ENCODE measurements around the gene ADGRG6.
"Not testable (repeated sequence)": the region's sequence is repeated elsewhere in the genome, so short reads cannot be mapped to it uniquely, and the experiment has no call there.

The ADGRG6 gene

DNA sequence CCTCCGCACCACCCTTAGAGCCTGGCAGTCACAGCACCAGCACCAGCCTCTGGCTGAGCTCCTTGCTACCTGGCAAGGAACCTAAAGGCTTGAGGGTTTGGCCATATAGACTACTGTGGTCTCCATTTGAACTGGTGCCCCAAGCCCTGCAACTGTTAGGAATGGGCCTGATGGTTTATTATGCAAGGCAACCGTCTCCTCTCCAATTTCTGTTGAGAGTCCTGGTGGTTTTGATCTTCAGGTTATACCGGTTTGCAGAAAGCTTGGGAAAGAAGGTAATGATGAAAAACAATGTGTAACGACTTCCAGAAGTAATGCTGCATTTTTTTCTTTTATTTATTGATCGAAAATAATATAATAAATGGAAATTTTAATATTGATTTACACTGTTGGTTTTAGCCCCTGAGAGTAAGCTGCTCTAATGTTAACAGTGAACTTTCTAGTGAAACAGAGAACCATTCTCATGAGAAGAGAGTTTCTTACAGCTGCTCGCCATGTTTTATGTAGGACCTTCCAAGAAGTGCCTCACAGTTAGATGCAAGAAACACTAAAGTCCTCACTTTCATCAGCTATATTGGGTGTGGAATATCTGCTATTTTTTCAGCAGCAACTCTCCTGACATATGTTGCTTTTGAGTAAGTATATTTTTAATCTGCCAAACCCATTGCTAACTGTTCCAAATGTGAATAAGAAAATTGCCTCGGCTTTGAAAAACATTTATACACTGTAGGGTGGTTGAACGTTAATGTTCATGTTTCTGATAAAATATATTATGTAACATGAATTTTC lies 112.8 kb downstream of the ADGRG6 start:
- no peak for DNase-seq

DNA sequence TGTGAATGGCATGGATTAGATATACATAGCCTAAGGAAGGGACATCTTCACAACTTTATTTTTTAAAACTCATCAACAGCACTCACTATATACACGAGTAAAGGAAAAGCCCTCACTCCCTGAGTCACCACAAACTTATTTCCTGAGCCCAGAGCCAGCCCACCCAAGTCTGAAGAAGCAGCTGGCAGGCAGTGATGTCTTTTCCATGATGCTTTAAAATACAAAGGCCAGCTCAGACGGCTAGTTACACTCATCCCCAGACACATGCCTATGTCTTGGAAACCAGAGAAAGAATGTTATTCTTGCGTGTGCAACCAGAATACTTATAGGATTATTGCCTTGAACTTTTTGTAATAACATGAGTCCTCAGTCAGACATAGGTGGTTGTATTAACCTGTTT lies 114.4 kb downstream of the ADGRG6 start:
- DNase-seq = no peak

DNA sequence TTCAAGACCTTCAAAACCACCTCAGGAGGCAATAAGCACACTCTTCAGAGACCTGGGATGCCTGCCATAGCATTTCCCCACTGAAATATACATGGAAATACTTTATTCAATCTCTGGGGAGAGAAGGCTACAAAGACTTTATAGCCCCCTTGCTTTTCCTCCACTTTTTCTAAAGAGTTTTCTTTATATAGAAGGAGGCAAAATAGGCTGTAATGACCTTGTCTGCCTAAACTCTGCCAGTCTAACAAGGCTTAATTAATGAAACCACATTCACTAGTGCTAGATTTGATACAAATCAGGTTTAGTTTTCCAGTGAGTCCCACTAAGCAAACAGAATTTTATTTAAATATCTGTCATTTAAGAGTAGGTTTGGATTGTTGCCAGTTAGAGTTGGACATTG lies 114.9 kb downstream of the ADGRG6 start:
- no peak for DNase-seq

DNA sequence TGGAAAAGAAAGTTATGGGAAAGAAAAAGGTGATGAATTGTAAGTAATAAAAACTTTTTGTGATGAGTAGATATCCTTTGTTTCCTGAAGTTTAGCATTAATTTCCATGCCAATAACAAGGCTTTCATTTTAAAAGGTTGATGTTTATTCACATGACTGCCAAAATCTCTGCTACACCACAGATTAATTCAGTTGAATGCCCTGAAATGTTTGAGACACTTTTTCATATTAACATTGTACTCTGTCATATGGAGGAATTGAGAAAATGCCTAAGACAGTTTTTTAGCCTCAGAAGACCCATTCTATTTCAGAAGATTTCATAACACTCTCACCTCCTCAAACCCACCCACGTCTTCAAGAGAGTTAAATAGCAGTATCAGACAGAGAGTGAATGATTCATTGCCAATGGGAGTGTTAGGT lies 115.5 kb downstream of the ADGRG6 start:
- no peak for DNase-seq

DNA sequence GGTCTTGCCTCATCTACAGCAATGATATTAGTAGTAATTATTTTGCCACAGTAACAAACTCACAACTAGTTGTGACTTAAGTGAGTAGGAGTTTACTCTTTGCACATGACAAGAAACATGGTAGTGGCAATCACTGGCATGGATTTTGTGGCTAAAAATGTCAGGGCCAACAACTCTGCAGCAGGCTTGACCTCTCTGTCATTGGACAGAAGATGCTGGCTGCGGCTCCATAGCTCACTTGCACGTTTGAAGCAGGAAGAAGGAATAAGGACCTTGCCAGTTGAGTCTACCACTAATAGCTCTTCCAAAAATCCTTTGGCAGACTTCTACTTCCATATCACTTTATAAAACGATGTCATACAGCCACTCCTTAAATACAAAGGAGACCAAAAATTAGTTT lies 117.3 kb downstream of the ADGRG6 start:
- DNase-seq = no peak

DNA sequence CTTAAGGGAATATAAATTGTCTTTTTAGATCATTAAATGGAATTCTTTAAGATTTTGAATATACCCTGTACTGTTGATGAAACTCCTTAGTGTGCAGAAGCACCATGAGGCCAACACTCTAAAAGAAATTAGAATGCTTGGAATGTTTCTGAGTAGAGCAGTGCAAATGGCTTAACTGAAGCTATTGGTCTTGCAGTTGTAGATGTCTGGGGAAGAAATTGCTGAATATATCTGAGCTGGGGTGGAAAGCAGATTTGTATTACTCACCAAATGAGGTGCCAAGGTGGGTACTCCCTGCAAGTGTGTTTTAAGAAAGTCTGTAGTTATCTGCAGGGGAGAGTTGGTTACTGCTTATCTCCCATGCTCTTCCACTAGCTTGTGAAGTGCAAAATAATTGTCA lies 119.0 kb downstream of the ADGRG6 start:
- no peak for DNase-seq

DNA sequence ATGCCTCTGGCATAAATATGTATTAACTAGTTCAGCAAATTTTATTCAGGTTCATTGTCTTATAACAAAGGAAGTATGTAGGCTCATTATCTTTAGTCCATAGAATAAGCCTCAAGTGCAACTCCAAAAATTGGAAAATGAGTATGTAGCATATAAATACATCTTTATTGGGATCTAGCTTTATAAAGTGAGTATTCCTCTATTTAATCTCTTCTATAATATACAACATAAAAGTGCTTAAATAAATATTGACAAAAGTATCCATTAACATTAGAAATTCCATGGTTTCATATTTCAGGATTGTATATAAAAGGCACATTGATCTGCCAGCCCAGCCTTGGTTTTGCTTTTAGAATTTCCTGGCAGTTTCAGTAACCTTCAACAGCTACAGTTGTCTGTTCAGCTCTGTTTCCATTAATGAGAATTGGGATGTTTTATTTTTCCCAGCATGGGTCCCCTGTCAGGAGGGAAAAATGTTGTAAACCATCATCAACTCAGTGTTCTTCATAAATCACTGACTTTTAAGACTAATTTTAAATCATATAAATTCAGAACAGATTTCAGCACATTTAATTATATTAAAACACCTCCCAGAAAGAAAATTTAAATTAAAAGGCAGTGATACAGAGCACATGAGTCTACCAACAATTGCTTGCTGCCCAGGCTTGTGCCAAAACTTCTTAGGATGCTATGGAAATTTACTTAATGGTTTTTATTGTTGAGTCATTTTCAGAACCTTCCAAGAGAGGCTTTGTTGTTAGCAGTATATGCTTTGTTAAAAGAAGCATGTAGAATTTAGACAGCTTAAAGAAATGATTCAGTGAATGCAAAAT lies 119.7 kb downstream of the ADGRG6 start:
- DNase-seq = no peak

DNA sequence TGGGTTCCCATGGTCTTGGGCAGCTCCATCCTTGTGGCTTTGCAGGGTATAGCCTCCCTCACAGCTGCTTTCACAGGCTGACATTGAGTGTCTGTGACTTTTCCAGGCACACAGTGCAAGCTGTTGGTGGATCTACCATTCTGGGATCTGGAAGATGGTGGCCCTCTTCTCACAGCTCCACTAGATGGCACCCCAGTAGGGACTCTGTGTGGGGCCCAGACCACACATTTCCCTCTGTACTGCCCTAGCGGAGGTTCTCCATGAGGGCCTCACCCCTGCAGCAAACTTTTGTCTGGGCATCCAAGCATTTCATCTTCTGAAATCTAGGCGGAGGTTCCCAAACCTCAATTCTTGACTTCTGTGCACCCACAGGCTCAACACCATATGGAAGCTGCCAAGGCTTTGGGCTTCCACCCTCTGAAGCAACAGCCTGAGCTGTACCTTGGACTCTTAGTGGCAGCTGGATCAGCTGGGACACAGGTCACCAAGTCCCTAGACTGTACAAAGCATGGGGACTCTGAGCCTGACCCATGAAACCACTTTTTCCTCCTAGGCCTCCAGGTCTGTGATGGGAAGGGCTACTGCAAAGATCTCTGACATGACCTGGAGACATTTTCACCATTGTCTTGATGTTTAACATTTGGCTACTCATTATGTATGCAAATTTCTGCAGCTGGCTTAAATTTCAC lies 124.8 kb downstream of the ADGRG6 start:
- not testable (repeated sequence) for DNase-seq

DNA sequence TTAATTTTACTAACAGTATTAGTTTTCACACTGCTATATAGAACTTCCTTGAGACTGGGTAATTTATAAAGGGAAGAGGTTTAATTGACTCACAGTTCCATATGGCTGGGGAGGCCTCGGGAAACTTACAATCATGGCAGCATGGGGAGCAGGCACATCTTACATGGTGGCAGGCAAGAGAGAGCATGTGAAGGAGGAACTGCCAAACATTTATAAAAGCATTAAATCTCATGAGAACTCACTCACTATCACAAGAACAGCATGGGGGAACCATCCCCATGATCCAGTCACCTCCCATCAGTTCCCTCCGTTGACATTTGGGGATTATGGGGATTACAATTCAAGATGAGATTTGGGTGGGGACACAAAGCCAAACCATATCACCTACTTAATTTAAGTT lies 126.7 kb downstream of the ADGRG6 start:
- DNase-seq = not testable (repeated sequence)

DNA sequence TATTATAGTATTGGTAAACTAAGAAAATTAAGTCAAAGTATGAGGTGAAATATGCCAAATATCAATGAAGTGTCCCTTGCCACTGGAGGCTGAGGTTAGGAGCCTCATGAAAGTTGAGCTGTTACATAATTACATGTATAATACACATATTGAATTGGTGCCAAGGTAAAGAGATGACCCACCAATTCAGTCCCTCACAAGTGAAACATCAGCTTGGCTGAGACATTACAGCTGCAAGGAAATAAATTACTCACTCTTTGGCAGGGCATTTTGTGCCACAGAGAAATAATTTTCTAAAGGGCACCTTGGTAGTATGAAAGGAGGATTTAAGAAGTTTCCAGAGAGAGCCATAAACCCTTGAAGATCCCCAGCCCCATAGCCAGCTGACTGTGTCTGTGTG lies 127.4 kb downstream of the ADGRG6 start:
- DNase-seq = no peak

DNA sequence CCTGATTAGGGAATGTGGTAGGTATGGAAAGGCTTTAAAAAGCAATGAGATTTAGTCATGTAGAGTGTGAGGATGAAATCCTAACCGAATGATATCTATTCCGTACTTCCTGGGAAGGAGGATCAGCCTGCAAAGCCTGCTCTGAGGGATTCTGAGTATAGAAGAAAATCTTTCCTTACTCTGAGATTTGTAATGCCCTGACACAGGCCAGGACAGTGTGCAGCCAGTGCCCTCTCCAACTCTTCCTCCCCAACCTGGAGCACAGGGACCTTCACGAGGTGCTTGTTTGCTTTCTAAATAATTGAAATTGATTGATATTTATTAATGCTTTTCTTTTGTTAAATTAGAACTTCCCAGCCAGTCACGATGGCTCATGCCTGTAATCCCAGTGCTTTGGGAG lies 131.6 kb downstream of the ADGRG6 start:
- no peak for DNase-seq

DNA sequence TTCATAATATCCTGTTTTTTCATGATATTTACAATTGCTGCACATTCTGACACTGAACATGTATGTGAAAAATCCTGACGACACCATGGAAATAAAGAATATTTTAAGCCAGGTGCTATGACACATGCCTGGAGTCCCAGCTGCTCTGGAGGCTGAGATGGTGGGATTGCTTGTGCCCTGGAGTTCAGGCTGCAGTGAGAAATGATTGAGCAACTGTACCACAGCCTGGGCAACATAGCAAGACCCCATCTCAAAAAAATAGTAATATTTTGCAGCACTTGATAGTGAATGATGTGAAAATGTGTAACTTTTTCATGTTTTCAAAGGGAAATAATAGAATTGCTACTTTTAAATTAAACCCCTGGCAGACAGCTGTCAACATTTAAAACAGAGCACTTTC lies 137.1 kb downstream of the ADGRG6 start:
- DNase-seq = no peak

DNA sequence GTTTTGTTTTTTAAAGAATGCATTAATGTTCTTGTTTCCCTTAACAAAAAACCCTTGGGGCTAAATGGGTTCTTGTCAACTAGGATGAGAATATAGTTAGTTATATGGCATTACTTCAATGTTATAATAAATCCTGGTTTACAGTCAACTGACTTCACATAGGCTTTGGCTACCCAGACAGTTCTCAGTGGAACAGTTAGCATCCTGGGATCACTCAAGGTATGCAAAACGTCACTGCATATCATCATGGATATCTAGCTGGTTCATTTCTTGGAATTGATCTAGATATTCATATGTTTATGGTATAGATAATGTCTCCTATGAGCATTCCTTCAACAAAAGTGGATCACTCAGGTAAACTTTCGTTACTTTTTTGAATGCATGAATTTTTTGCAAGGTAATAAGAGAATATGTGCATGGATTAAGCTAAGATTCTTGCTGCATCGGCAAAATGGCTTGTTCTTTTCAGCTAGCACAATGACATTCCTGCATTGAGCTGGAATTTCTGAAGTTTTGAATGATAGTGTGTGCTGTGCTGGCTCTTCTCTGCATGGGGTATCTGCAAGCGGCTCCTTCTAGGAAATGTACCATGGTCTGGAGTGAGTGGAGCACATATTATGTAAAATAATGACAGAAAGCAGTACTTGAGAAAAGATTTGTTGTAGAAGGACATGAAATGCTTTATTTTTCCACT lies 138.9 kb downstream of the ADGRG6 start:
- DNase-seq = no peak

DNA sequence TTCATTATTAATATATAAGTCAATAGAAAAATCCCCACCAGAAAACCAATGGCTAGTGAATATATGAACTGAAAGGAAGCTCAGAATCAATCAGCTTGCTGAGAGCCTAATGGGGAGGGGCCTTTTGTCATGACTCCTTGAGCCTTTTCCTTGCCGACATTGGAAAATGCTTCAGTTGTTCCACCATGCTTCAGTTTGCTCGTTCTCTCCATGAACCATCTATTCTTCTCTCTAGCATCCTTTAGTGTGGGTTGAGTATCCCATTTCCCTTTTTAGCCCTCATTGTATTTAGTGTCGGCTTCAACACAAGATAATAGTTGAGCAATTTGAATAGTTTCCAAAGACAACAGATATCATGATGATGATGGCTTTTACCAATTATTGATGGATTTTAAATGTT lies 139.9 kb downstream of the ADGRG6 start:
- DNase-seq = no peak

DNA sequence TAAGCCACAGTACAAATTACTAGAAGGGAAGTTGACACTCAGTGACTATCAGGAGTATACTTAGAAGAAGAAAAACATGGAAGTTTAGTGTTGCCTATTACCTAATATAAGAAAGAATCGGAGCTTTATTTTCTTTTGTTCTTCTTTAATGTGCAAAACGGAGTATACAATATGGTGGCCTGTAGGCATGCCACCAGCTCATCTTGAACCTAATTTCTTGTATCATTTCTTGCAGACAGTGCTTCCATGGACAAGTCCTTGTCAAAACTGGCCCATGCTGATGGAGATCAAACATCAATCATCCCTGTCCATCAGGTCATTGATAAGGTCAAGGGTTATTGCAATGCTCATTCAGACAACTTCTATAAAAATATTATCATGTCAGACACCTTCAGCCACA lies 141.3 kb downstream of the ADGRG6 start:
- DNase-seq = no peak

DNA sequence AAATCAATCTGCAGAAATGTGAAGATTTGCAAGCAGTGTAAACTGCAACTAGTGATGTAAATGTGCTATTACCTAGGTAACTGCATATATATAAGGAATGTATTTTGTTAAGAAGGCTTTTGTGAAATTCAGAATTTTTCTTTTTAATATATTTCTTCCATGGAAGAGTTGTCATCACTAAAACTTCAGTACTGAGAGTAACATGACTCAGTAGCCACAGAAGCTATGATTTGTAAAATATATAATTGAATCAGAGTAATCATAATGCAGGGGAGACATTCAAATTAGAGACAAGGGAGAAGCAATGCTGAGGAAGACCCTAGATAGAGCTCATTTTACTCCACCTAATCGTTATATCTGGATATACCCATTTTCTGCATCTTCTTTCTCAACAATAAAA lies 141.7 kb downstream of the ADGRG6 start:
- no peak for DNase-seq

DNA sequence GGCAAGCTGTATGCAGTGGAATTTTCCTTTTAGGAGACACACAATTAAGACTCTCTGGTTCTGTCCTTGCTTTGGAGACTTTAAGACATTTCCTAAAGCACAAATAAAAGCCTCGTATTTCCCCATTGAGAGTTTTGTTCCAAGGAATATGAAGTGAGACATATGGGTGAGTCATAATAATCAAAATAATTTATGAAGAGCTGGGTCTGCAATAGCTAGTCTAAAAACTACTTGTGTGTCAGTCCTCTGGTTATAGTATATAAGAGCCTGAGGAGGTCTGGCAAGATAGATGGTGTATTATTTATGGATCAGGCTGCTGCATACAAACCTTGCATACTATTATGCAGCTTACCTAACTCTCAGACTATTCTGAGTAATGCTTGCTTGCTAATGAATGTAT lies 142.6 kb downstream of the ADGRG6 start:
- DNase-seq = no peak

DNA sequence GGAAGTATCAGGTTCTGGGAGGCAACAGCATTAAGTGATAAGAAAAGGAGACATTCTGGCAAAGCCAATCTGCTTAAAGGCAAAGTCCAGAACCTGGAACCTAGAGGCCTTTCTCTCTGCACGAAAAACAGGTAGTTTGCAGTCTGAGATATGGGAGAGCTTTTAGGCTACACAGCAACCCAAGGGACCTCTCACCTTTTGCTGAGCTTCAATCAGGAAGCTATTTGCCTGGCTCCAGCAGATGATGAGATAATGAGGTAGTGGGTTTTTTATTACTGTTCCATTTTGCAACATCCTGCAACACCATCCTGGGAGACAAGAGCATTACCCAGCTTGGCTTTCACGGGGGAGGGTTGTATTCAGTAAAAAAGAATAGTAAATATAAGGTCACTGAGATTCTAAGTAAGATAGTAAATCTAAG lies 143.1 kb downstream of the ADGRG6 start:
- no peak for DNase-seq

DNA sequence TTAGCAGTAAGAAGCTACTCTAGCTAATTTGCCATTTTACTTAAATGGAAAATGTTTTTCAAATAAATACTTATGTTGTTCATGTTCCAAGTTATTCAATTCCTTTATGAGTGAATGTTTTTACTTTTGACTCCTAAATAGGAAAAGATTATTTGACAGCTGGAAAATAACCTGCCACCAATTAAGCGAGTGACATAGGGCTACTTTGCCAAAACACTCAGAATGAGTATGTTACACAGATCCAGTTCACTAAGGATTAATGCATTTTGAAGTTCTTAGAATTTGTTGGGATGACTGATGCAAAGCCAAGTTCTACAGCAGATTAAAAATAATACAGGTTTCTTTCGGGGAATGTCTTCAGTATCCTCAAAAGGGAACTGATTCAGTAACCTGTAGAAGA lies 144.4 kb downstream of the ADGRG6 start:
- DNase-seq = no peak

DNA sequence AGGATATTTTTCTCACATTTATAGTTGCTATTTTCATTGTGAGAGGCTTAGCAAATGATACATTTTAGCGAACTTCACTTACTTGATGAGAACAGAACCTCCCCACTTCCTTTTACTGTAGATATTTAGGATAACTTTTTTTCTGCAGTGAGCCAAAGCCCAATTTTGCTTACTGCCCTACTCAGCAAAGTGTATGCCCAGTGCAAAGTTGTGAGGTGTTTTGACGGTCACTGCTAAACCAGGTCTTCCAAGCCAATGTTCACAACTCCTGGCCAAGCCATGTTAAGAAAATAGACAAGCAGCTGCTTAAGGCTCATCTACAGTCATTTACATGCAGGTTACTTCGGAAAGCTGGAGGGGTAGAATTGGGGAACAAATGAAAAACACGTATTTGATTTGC lies 144.8 kb downstream of the ADGRG6 start:
- no peak for DNase-seq

DNA sequence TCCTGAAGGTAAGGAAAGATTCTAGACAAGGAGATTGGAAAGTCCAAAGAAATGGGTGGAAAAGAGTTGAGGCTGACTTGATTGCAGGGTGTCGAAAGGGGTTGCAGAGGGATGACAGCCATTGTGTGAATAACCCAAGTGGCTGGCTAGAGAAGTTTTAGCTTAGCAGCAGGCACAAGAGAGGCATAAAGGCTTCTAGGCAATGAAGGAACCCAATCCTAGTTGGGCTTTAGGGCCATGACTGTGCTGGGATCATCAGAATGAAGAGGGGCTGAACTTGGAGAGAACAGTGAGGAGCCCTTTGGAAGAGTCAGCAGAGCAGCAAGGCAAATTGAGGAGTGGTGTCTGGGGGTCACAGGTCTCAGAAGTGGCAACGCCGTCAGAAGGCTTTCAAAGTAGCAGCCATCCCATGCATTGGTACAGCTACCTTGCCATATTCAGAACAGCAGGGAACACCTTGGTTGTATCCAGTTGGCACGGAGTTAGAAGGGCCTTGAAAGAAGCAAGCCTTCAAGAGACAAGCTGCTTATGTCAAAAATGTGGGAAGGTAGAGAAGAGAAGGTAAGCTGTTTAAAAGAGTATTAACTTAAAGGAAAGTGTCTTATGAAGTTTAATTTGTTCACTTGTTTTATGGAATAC lies 146.4 kb downstream of the ADGRG6 start:
- DNase-seq = no peak

DNA sequence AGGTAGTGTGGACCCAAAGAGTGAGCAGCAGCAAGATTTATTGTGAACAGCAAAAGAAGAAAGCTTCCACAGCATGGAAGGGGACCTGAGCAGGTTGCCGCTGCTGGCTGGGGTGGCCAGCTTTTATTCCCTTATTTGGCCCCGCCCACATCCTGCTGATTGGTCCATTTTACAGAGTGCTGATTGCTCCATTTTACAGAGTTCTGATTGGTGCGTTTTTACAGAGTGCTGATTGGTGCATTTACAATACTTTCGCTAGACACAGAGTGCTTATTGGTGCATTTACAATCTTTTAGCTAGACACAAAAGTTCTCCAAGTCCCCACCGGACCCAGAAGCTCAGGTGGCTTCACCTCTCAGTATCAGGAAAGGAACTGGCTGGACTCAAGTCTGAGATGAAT lies 149.0 kb downstream of the ADGRG6 start:
- not testable (repeated sequence) for DNase-seq

DNA sequence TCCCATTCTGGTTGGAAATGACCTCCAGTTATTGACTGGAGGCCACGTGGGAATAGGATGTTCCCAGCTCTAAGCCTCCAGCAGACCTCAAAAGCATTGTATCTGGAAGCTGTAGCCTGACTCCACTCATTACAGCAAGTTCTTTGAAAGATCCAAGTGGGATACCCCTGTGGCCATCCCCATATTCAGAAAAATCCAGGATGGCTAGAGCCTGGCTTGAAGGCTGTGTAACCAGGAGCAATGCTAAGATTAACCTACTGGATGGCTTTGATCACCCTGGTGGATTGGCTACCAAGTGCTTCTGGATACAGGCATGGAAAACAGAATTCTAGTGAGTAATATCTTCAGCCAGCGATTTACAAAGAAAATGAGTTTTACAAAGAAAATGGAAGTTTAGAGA lies 151.2 kb downstream of the ADGRG6 start:
- no peak for DNase-seq
